HG03565 (cell line): ENCODE data around the gene ANKH.
"Not testable (repeated sequence)": the region's sequence is repeated elsewhere in the genome, so short reads cannot be mapped to it uniquely, and the experiment has no call there.

Source experiments
- ATAC-seq: cut with Tn5 transposase; IDR thresholded peaks from one replicate; pipeline ENCODE4 v1.9.1; 2021; ENCODE audit warnings: mild to moderate bottlenecking, moderate library complexity; ENCODE audit not compliant: unreplicated experiment

The ANKH gene

GRCh38 chr5:14830210-14831005 lies 41.2 kb downstream of the ANKH start:
- no peak for ATAC-seq

DNA sequence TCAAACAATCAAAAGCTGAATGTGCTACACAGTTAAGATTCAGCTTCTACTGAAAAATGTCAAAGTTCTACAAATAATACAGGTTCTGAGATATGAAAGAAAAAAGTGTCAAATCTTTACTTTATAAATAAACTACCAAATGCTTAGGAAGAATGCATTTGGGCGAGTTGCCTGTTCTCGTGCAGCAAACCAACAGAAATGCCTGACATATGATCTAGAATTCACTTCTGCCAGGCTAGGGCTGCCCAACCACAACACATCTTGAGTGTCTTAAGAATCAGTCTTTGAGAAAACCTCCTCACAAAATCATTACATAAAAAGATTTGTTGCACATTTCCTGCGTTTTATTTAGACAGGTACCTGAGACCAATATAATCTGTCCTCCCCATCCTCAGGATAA lies 42.2 kb downstream of the ANKH start:
- no peak for ATAC-seq

DNA sequence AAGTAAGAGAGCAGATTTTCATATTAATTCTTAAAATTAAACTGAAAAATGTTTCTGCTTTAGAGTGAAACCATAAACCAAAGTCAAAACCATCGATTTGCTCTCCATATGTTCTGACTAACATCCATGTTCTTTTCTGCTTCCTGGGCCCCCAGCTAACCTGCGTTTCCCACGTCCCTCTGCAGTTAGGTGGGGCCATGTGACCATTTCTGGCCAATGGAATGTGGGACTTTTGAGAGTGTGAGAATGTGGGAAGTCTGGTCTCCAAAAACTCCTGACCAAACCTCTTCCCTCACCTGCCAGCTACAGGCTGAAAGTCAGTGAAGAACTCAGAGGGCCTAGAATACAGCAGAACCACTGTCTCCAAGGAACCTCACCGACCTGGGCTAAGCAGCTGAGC lies 44.9 kb downstream of the ANKH start:
- ATAC-seq = no peak

GRCh38 chr5:14825977-14826376 lies 45.6 kb downstream of the ANKH start:
- no peak for ATAC-seq

DNA sequence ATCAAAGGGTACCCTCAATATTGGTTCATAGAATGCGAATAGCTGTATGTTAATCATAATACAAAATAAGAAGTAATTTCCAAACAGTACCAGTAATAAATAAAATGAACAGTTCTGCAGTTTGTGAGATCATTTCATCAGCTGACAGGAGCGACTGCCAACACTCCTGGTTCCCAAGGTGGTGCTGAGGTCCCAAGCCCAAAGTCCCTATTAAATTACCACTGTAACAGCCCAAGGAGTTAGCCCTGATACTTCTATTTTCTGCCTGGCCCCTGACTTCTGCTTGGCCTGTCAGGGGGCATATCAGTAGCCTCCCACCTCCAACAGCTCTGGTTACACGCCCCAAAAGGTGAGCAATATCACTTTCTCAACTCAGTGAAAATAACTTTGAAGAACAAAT lies 47.1 kb downstream of the ANKH start:
- ATAC-seq = no peak

DNA sequence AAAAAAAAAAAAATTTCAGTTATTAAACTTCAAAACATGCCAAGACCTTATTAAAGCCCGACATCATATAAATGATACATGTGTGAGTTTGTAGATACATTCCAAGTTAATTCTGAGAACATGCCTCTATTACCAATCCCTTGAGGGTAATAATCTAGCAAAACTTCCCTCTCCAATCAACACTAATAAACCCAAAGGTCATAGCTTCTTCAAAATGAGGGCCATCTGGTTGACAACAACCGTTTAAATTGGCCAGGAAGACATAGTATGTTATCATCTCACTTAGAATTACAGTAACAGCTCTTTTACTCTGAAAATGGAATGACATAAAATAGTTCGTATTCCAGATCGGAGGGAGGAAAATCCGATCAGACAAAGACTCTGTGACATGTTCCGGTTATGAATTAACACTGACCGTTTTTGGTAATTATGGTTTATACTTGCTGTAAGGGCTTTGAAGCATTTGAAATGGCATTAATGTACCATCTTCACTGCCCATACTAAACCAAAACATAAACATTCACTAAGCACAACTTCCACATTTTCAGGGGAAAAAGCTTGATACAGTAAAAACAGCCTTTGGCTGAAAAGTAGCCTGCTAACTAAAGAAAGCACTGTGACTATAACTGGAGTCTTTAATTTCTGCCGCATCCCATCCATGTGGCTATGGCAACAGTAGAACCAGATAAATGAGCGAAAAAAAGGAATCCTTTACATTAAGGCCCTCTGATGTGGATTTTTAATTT lies 50.3 kb downstream of the ANKH start:
- no peak for ATAC-seq

DNA sequence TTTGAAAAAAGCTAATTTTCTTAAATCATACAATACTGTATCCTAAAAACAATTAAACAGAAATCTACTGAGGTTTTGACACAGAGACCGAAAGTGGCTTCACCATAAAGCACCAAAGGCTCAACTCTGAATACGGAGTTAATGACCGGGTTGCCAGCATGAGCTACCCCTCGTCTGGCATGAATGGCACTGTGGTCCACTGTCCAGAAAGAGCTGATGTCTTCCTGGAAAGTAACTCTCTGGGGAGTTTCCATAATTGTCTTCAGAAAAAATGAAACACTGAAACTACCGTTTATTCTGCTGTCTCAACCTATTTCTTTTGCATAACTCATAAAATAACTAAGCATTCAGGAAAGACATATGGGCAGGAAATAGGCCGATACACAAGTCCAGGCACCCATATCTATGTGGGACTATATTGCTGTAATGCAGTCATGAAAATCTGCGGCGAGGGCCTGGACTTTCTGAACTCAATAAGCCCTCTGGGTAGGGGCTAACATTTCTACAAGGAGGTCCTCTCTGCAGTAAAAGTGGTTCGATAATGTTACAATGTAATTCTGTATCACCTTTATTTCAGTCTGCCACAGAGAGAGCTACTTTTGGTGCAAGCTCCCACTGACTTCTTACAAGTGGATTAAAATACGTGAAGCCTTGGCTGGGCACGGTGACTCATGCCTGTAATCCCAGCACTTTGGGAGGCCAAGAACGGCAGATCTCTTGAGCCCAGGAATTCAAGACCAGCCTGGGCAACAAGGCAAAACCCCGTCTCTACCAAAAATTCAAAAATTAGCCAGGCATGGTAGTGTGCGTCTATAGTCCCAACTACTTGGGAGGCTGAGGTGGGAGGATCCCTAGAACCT lies 52.4 kb downstream of the ANKH start:
- ATAC-seq = no peak

DNA sequence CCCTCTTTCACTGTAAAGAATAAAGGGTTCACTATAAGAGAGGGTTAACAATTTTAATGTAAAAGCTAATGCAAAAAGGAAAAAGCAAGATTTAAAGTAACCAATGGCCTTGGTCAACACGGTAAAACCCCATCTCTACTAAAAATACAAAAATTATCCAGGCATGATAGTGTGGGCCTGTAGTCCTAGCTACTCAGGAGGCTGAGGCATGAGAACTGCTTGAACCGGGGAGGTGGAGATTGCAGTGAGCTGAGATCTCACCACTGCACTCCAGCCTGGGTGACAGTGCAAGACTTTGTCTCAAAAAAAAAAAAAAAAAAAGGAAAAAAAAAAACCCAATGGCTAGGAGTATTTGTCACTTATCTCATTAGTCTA lies 53.8 kb downstream of the ANKH start:
- ATAC-seq = not testable (repeated sequence)

DNA sequence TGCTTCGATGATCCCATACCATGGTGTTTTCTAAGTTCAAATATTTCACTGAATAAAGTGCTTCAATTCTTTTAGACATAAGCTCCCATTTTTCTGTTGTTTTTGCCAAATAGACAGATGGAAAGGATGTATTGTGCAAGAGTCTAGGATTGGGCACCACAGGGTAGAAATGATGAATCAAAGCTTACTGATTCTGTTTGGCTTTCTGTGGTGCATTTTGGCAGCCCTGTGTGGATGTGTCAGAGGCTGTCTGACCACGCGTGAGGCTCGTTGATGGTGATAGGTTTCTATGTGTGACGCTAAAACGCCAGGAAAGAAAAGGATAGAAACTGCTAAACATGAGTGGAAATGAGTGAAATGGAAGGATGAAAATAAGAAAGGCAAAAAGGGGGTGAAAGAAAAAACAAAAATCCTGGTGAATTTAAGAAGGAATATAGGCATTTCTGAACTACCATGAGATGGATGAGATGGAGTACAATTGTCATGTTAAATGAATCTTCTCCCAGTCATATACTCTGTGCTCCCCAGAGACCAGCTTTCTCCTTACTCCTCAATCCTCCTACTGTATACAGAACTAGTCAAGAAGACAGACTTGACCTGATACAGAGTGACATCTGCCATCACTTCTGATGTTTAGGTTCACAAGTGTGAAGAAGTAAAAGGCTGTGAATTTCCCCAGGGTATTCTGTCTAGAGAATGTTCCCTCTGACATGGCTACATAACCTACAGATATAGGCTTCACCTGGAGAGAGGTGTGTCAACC lies 54.4 kb downstream of the ANKH start:
- ATAC-seq = no peak

- ATAC-seq = no peak
Measured at GRCh38 chr5:14816374-14816998, 55.1 kb downstream of the ANKH start.

GRCh38 chr5:14813747-14814146 lies 57.8 kb downstream of the ANKH start:
- no peak for ATAC-seq

DNA sequence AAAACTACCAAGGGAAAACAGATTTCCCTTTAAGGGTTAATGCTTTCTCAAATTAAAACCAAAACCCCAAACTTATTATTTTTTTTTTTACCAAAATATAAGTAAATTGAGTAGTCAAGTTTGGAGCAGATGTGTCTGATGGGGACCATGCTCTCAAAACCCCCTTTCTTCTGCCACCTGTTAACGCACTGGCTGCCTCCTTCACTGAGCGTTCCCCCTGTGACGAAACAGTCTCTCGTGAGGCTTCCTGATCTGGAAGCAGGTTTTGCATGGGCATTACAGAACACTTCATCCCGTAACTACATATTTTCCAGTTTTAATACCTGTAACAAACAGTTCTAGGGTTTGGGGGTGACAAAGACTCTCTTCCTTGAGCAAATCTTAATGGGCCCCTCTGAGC lies 59.4 kb downstream of the ANKH start:
- no peak for ATAC-seq

DNA sequence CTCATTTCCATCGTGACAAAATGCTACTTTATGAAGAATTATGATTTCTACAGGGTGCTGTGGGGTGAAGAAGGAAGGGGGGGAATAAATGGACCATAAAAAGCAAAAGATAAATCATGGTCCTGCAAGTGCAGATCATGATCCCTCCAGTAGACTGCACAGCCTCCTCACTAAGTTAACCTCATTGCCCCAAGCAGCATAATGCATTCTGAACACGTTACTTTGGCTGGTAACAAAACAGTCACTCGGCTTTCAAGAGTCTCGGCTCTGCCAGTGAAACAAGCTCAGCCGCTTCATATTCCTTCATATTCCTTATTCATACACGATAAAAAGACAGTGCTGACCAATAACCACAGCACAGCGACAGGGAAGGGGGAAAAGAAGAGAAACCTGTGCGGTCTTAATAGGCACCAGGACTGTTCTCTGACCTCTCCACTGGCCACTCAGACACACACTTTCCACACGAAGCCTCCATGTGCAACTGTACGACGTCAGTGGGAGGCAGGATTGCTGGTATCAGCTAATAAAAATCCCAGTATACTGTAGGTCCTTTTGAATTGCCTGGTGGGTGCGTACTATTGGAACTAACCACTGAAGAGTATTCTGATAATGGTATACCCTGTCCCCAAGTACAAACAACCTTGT lies 60.5 kb downstream of the ANKH start:
- ATAC-seq = no peak

GRCh38 chr5:14810282-14810681 lies 61.3 kb downstream of the ANKH start:
- no peak for ATAC-seq

DNA sequence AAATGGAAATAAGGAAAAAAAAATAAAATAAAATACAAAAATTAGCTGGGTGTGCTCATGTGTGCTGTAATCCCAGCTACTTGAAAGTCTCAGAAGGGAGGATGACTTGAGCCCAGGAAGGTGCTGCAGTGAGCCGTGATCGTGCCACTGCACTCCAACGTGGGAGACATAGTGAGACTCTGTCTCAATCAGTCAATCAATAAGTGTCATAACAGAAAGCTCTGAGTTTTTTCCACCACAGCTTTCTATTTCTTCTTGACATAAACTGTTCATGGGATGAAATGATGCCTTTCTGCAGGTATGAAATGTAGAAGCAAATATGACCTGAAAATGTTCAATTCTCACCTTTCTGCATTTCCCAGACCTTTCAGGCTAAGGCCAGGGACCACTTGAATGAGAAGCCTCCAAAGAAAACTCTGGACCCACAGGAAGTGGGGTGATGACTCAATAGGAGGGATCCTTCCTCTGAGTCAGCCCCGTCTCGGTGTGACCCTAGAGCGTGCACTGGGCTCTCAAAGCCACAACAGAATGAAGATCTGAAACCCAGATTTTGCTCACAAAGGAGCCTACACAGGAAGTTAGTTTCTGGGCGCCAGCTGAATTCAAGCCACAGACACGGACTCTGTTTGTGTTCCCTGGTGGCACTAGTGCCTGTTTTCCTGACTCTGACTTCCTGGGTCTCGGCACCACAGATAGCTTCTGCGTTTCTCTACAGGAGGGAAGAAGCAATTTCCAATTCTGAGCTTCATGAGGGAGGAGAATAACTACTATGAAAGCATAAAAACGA lies 62.0 kb downstream of the ANKH start:
- ATAC-seq = peak; percentile 97

- no peak for ATAC-seq
Measured at GRCh38 chr5:14807471-14807870, 64.1 kb downstream of the ANKH start.

DNA sequence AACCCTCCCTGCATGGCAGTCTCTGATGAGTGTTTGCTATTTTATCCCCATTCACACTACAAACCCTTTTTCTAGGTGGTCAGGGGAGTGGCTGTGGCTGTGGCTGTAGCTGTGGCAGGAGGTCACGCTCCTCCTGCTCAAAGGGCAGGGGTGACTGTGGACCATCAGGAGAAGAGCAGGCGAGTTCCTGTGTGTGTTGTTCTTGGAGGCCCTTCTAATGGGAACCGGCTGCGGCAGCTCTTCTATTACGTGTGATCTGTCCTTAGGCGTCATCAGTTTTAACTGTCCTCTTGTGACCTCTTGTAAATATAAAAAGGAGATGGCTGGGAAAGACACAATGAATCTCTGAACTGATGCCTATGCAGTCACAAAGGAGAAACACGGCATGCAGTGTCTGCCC lies 65.1 kb downstream of the ANKH start:
- no peak for ATAC-seq

- no peak for ATAC-seq
Measured at GRCh38 chr5:14802541-14802940, 69.0 kb downstream of the ANKH start.

- no peak for ATAC-seq
Measured at GRCh38 chr5:14801792-14802191, 69.8 kb downstream of the ANKH start.
